ENCODE data around the gene ATXN1.

ATXN1 gene

GRCh38 chr6:16719488-16719887 is 41.8 kb downstream of the ATXN1 start:
- no peak for ATAC-seq

DNA sequence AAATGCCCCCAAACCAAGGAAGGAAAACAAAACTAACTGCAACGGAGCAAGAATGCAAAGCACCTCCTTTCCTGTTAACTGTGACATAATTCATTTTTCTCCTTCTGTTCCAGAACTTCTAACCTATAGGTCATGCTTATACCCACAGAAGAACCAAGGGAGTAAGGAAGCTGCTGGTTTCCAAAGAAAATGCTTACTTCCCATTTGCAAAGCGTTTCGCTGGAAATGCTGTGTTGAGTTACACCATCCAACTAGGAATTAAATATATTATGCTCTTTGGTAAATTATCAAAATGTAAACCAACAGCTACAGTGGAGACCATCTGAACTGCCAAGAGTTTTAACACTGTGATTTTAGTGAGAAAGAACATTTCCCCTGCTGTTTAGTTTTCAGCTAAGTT is 42.9 kb downstream of the ATXN1 start:
- no peak for TF ChIP-seq ZNF565 (CRISPR knock-in tag; conservative IDR thresholded peaks at IDR 0.05; ENCODE audit: low read depth)
- TF ChIP-seq SNAI2 (CRISPR knock-in tag; IDR thresholded peaks at IDR 0.05): no peak
- TF ChIP-seq GLIS3 (CRISPR knock-in tag; IDR thresholded peaks at IDR 0.05): no peak
- no peak for TF ChIP-seq ZFP3 (CRISPR knock-in tag; IDR thresholded peaks at IDR 0.05)
- no peak for TF ChIP-seq PATZ1 (CRISPR knock-in tag; IDR thresholded peaks at IDR 0.05; ENCODE audit: borderline replicate concordance)
- no peak for TF ChIP-seq RARB (CRISPR knock-in tag; IDR thresholded peaks at IDR 0.05)
- no peak for TF ChIP-seq CSRNP3 (CRISPR knock-in tag; IDR thresholded peaks at IDR 0.05)
- no peak for TF ChIP-seq PPARA (CRISPR knock-in tag; IDR thresholded peaks at IDR 0.05; ENCODE audit: borderline replicate concordance)
- TF ChIP-seq CSDC2 (CRISPR knock-in tag; IDR thresholded peaks at IDR 0.05): no peak
- TF ChIP-seq POU6F1 (CRISPR knock-in tag; IDR thresholded peaks at IDR 0.05; ENCODE audit: borderline replicate concordance, low read depth): no peak
- TF ChIP-seq ESRRG (CRISPR knock-in tag; IDR thresholded peaks at IDR 0.05): no peak
- no peak for TF ChIP-seq TOX (CRISPR knock-in tag; IDR thresholded peaks at IDR 0.05; ENCODE audit: borderline replicate concordance)
- peak; percentile 18; the same call in 2 of the 3 replicates for ATAC-seq

More at GRCh38 chr6:16719488-16719887, 41.8 kb downstream of the ATXN1 start:
- TF ChIP-seq TCF4 (CRISPR knock-in tag; IDR thresholded peaks at IDR 0.05; ENCODE audit: borderline replicate concordance): no peak
- TF ChIP-seq OSR1 (CRISPR knock-in tag; IDR thresholded peaks at IDR 0.05): no peak
- no peak for TF ChIP-seq ZNF565 (CRISPR knock-in tag; conservative IDR thresholded peaks at IDR 0.05; ENCODE audit: low read depth)
- no peak for TF ChIP-seq SNAI2 (CRISPR knock-in tag; IDR thresholded peaks at IDR 0.05)
- TF ChIP-seq POU6F1 (CRISPR knock-in tag; IDR thresholded peaks at IDR 0.05; ENCODE audit: borderline replicate concordance, low read depth): no peak
- no peak for TF ChIP-seq ZFP3 (CRISPR knock-in tag; IDR thresholded peaks at IDR 0.05)
- TF ChIP-seq CREB5 (CRISPR knock-in tag; IDR thresholded peaks at IDR 0.05; ENCODE audit: low read depth): no peak
- TF ChIP-seq PATZ1 (CRISPR knock-in tag; IDR thresholded peaks at IDR 0.05; ENCODE audit: borderline replicate concordance): no peak
- TF ChIP-seq RARB (CRISPR knock-in tag; IDR thresholded peaks at IDR 0.05): no peak
- TF ChIP-seq ZFP30 (CRISPR knock-in tag; IDR thresholded peaks at IDR 0.05): no peak

DNA sequence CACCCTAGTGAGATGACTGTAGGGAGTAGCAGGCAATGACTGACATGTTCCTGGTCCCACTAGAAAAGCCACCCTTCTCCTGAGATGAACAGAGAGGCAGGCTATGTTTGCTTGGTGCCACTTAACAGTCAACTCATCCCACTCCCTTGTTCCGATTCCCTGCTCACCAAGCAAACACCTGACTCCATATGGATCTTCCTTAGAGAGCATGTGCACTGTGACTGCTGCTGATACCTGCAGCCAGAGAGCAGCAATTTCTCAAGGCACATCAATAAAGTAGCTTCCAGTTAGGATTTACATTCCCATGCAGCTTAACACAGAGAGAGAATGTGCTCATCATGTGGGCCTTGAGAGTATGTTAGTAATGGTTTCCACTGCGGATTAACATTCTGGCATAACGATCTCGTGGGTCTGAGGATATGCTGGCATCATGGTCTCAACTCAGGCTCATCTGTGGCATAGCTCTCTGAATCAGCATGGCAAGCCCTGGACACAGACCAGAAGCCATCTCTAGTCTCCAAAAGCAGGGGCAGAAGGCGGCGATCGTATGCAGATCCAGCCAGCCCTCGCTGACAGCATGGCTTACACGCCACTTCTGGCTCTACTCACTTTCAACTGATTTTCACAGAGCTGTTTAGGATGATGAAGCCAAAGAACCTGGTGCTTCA is 43.9 kb downstream of the ATXN1 start:
- no peak for TF ChIP-seq BACH2 (CRISPR knock-in tag; IDR thresholded peaks at IDR 0.05; ENCODE audit: borderline replicate concordance)
- no peak for TF ChIP-seq TOX (CRISPR knock-in tag; IDR thresholded peaks at IDR 0.05; ENCODE audit: borderline replicate concordance)
- TF ChIP-seq RARB (CRISPR knock-in tag; IDR thresholded peaks at IDR 0.05): no peak
- TF ChIP-seq ZFP30 (CRISPR knock-in tag; IDR thresholded peaks at IDR 0.05): no peak
- no peak for TF ChIP-seq CSDC2 (CRISPR knock-in tag; IDR thresholded peaks at IDR 0.05)
- TF ChIP-seq PATZ1 (CRISPR knock-in tag; IDR thresholded peaks at IDR 0.05; ENCODE audit: borderline replicate concordance): no peak
- TF ChIP-seq ZNF8 (CRISPR knock-in tag; IDR thresholded peaks at IDR 0.05): no peak
- no peak for TF ChIP-seq ISL1 (CRISPR knock-in tag; IDR thresholded peaks at IDR 0.05)
- TF ChIP-seq CSRNP3 (CRISPR knock-in tag; IDR thresholded peaks at IDR 0.05): no peak
- TF ChIP-seq GLIS3 (CRISPR knock-in tag; IDR thresholded peaks at IDR 0.05): no peak
- TF ChIP-seq ZC3H10 (CRISPR knock-in tag; IDR thresholded peaks at IDR 0.05): no peak
- TF ChIP-seq ZNF565 (CRISPR knock-in tag; conservative IDR thresholded peaks at IDR 0.05; ENCODE audit: low read depth): no peak
- no peak for ATAC-seq
